SU-DHL-6 (cell line): ENCODE data around the gene KCNMB4.

Experiments used
- EZH2phosphoT487 ChIP-seq: fragments of 200-600 bp; sonication (generic), shearing (Covaris generic); conservative IDR thresholded peaks from 2 replicates; pipeline ENCODE4 v1.6.1; 2018; ENCODE audit warnings: mild to moderate bottlenecking, antibody characterized with exemption, low read length, moderate library complexity, mixed read lengths
- TF ChIP-seq, protein P1 (sequence below): fragments of 200-600 bp; sonication (generic); IDR thresholded peaks from one replicate; pipeline ENCODE4 v1.5.1; 2017; ENCODE audit warnings: antibody characterized with exemption, mild to moderate bottlenecking, low read length, moderate library complexity; ENCODE audit not compliant: insufficient read depth, poor library complexity, severe bottlenecking

DNA sequence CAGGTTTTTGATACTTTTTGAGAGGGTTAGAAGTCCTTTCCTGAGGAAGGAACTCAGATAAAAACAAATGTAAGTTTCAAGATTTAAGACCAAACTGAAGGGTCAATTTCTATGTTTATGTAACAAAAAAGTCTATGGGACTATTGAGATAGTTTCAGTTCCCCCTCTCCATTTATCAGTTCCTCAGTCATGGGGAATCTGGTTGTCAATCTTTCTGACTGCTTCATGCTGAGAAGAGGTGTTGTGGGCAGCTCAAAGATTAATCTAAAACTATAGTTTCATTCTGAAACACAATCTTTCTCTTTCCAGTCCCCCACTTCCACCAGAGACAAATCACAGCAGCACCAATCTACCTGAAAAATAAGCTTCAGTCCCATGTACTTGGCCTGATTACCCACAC, 93.7 kb downstream of the KCNMB4 start:
- TF ChIP-seq, protein P1, sequence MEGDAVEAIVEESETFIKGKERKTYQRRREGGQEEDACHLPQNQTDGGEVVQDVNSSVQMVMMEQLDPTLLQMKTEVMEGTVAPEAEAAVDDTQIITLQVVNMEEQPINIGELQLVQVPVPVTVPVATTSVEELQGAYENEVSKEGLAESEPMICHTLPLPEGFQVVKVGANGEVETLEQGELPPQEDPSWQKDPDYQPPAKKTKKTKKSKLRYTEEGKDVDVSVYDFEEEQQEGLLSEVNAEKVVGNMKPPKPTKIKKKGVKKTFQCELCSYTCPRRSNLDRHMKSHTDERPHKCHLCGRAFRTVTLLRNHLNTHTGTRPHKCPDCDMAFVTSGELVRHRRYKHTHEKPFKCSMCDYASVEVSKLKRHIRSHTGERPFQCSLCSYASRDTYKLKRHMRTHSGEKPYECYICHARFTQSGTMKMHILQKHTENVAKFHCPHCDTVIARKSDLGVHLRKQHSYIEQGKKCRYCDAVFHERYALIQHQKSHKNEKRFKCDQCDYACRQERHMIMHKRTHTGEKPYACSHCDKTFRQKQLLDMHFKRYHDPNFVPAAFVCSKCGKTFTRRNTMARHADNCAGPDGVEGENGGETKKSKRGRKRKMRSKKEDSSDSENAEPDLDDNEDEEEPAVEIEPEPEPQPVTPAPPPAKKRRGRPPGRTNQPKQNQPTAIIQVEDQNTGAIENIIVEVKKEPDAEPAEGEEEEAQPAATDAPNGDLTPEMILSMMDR = no peak
- no peak for TF ChIP-seq EZH2phosphoT487
